ENCODE data around the gene MED15. TPM values are rescaled to one million over a fixed set of nuclear protein-coding genes. Genes with fewer than 3 reads are reported as not detected.

MED15 gene
- total RNA-seq, 3 donors from 2014 or later = 36.6 to 53.1 (median 52.3) TPM

GRCh38 chr22:20463324-20464095 lies 43.9 kb upstream of the MED15 start:
- intact Hi-C loops (cut with DNase I; ENCODE audit: low total_unique reads) = no loop called here
- no peaks in the 10 kb centered on the region for H3K27me3 ChIP-seq
- peak overlapping the region; percentile 55 to 63 for H3K27ac ChIP-seq
- H3K36me3 ChIP-seq = no peaks in the 10 kb centered on the region
- no peaks in the 10 kb centered on the region for H3K9me3 ChIP-seq
- no peak overlapping the region for H3K4me3 ChIP-seq
- TF ChIP-seq CTCF (IDR thresholded peaks at IDR 0.05) (no peak), POLR2AphosphoS5 (IDR thresholded peaks at IDR 0.05) (no peak), POLR2A (IDR thresholded peaks at IDR 0.05) (no peak)
- no peaks in the 10 kb centered on the region for H3K4me1 ChIP-seq
- DNase-seq (ENCODE audit: low spot score in 2 of 2) = no peak

GRCh38 chr22:20464096-20464614 lies 43.3 kb upstream of the MED15 start:
- Histone ChIP-seq H3K9me3 (no peaks in the 10 kb centered on the region), H3K27me3 (no peaks in the 10 kb centered on the region), H3K27ac (peak overlapping the region; percentile 55 to 63), H3K4me1 (no peaks in the 10 kb centered on the region), H3K36me3 (no peaks in the 10 kb centered on the region), H3K4me3 (no peak overlapping the region)
- TF ChIP-seq CTCF (IDR thresholded peaks at IDR 0.05) (no peak), POLR2AphosphoS5 (IDR thresholded peaks at IDR 0.05) (no peak), POLR2A (IDR thresholded peaks at IDR 0.05) (no peak)
- intact Hi-C loops (cut with DNase I; ENCODE audit: low total_unique reads) = no loop called here
- no peak for DNase-seq (ENCODE audit: low spot score in 2 of 2)

GRCh38 chr22:20464912-20465758 lies 42.3 kb upstream of the MED15 start:
- H3K9me3 ChIP-seq = no peaks in the 10 kb centered on the region
- H3K36me3 ChIP-seq = no peaks in the 10 kb centered on the region
- H3K27ac ChIP-seq = no peak overlapping the region
- no peak overlapping the region for H3K4me3 ChIP-seq
- intact Hi-C loops (cut with DNase I; ENCODE audit: low total_unique reads) = no loop called here
- TF ChIP-seq POLR2AphosphoS5 (IDR thresholded peaks at IDR 0.05) (no peak), POLR2A (IDR thresholded peaks at IDR 0.05) (no peak), CTCF (IDR thresholded peaks at IDR 0.05) (no peak)
- no peak for DNase-seq (ENCODE audit: low spot score in 2 of 2)
- no peaks in the 10 kb centered on the region for H3K27me3 ChIP-seq
- H3K4me1 ChIP-seq = no peaks in the 10 kb centered on the region

- Histone ChIP-seq H3K27me3 (no peaks in the 10 kb centered on the region), H3K4me3 (no peak overlapping the region), H3K27ac (no peak overlapping the region), H3K4me1 (no peaks in the 10 kb centered on the region), H3K36me3 (no peaks in the 10 kb centered on the region), H3K9me3 (no peaks in the 10 kb centered on the region)
- DNase-seq (ENCODE audit: low spot score in 2 of 2) = no peak
- TF ChIP-seq CTCF (IDR thresholded peaks at IDR 0.05) (no peak), POLR2A (IDR thresholded peaks at IDR 0.05) (no peak), POLR2AphosphoS5 (IDR thresholded peaks at IDR 0.05) (no peak)
- intact Hi-C loops (cut with DNase I; ENCODE audit: low total_unique reads) = no loop called here
Observed at GRCh38 chr22:20465759-20466077, 41.7 kb upstream of the MED15 start.
